Measurements from ENCODE around the gene MPND. TPM values are rescaled to one million over a fixed set of nuclear protein-coding genes. Genes with fewer than 3 reads are reported as not detected.
"Not testable (repeated sequence)": the region's sequence is repeated elsewhere in the genome, so short reads cannot be mapped to it uniquely, and the experiment has no call there.

MPND gene
- total RNA-seq, 1 experiment from 2014 or later = 24.3 TPM

- H3K79me2 ChIP-seq (ENCODE audit: insufficient read depth, low read length); BruUV-seq (replicated peaks); DNase-seq (ENCODE audit: low read depth, low spot score); H3K36me3 ChIP-seq (ENCODE audit: control insufficient read depth in 1 of 2, insufficient read depth in 2 of 2, low read length in 2 of 2); H3K27me3 ChIP-seq (ENCODE audit: insufficient read depth, low read length); H3K9me2 ChIP-seq (ENCODE audit: insufficient read depth); H3K4me3 ChIP-seq (replicated peaks in 1 of 2; ENCODE audit: low read depth in 1 of 2, low read length in 2 of 2); CTCF ChIA-PET; H3K9ac ChIP-seq (ENCODE audit: low read length); H3K4me1 ChIP-seq (ENCODE audit: control insufficient read depth in 1 of 2, insufficient read depth in 2 of 2, low read length in 2 of 2); H3K27ac ChIP-seq (ENCODE audit: low read depth, low read length); H3K9me3 ChIP-seq (ENCODE audit: control insufficient read depth in 1 of 2, insufficient read depth in 1 of 2, low read depth in 1 of 2, low read length in 2 of 2); ATAC-seq; H4K20me1 ChIP-seq (ENCODE audit: insufficient read depth); intact Hi-C loops (cut with micrococcal nuclease); H2AFZ ChIP-seq (ENCODE audit: low read depth, low read length, poor library complexity, severe bottlenecking); H3K4me2 ChIP-seq (ENCODE audit: low read length): not testable (repeated sequence)
- RAD21 ChIA-PET (ENCODE audit: low non-redundant PET in 1 of 2, low total read pairs in 2 of 2, uncharacterized antibody in 2 of 2, unreplicated experiment in 2 of 2) = interaction anchor here in 1 of 2 experiments (0.7 kb wide), 1 partner anchor 83 kb away, joined by 3 read pairs; no protein-coding TSS in a partner anchor
- POLR2A ChIA-PET = interaction anchor here (1.7 kb wide), 1 partner anchor 10 kb away, joined by 3 read pairs; no protein-coding TSS in a partner anchor
Measured at GRCh38 chr19:4349225-4349624, 5.9 kb downstream of the MPND start.

- no peaks in the 10 kb centered on the region for H3K27me3 ChIP-seq (ENCODE audit: insufficient read depth, low read length)
- ChIA-PET CTCF (no interaction called here), RAD21 (ENCODE audit: low non-redundant PET in 1 of 2, low total read pairs in 2 of 2, uncharacterized antibody in 2 of 2, unreplicated experiment in 2 of 2) (no interaction called here), POLR2A (no interaction called here)
- no peaks in the 10 kb centered on the region for H4K20me1 ChIP-seq (ENCODE audit: insufficient read depth)
- no peak overlapping the region for H2AFZ ChIP-seq (ENCODE audit: low read depth, low read length, poor library complexity, severe bottlenecking)
- H3K4me2 ChIP-seq (ENCODE audit: low read length) = no peak overlapping the region
- H3K36me3 ChIP-seq (ENCODE audit: control insufficient read depth in 1 of 2, insufficient read depth in 2 of 2, low read length in 2 of 2) = peaks cover 3 to 9% of the 10 kb centered on the region in 2 experiments; a peak in 3 of 4 replicates
- no peak overlapping the region for H3K9ac ChIP-seq (ENCODE audit: low read length)
- DNase-seq (ENCODE audit: low read depth, low spot score) (no peak), ATAC-seq (no peak)
- H3K79me2 ChIP-seq (ENCODE audit: insufficient read depth, low read length) = no peaks in the 10 kb centered on the region
- no peak overlapping the region for H3K4me3 ChIP-seq (replicated peaks in 1 of 2; ENCODE audit: low read depth in 1 of 2, low read length in 2 of 2)
- H3K27ac ChIP-seq (ENCODE audit: low read depth, low read length) = no peak overlapping the region
- H3K4me1 ChIP-seq (ENCODE audit: control insufficient read depth in 1 of 2, insufficient read depth in 2 of 2, low read length in 2 of 2) = no peaks in the 10 kb centered on the region
- H3K9me2 ChIP-seq (ENCODE audit: insufficient read depth) = no peaks in the 10 kb centered on the region
- BruUV-seq (replicated peaks) = no TSS peak
- no peaks in the 10 kb centered on the region for H3K9me3 ChIP-seq (ENCODE audit: control insufficient read depth in 1 of 2, insufficient read depth in 1 of 2, low read depth in 1 of 2, low read length in 2 of 2)
- intact Hi-C loops (cut with micrococcal nuclease) = no loop called here
- no peak for TF ChIP-seq JUND (IDR thresholded peaks at IDR 0.05)
- no peak for TF ChIP-seq ZFX (IDR thresholded peaks at IDR 0.05)
- TF ChIP-seq ELF1 (IDR thresholded peaks at IDR 0.05; ENCODE audit: borderline replicate concordance, low read depth) = no peak
- no peak for TF ChIP-seq MAX (IDR thresholded peaks at IDR 0.05)
- no peak for TF ChIP-seq FOSL1 (IDR thresholded peaks at IDR 0.05; ENCODE audit: low read depth)
- no peak for TF ChIP-seq REST (IDR thresholded peaks at IDR 0.05; ENCODE audit: low read depth)
- no peak for TF ChIP-seq ATF3 (IDR thresholded peaks at IDR 0.05)
- TF ChIP-seq POLR2AphosphoS5 (IDR thresholded peaks at IDR 0.05; ENCODE audit: low read depth, low read length) = no peak
- no peak for TF ChIP-seq CBX3 (IDR thresholded peaks at IDR 0.05; ENCODE audit: low read depth)
- TF ChIP-seq CTCF (IDR thresholded peaks at IDR 0.05 in 2 of 3, conservative IDR thresholded peaks at IDR 0.05 in 1 of 3; ENCODE audit: borderline replicate concordance in 1 of 3, insufficient read depth in 1 of 3, low read depth in 2 of 3, low read length in 2 of 3) = no peak
- no peak for TF ChIP-seq ZNF274 (IDR thresholded peaks at IDR 0.05; ENCODE audit: low read depth, low read length)
- no peak for TF ChIP-seq EZH2phosphoT487 (IDR thresholded peaks at IDR 0.05; ENCODE audit: borderline replicate concordance)
- TF ChIP-seq SP1 (IDR thresholded peaks at IDR 0.05; ENCODE audit: low read depth) = no peak
- no peak for TF ChIP-seq TCF7L2 (IDR thresholded peaks at IDR 0.05; ENCODE audit: borderline replicate concordance, extremely low read depth, insufficient read depth, insufficient read length)
- no peak for TF ChIP-seq POLR2A (IDR thresholded peaks at IDR 0.05; ENCODE audit: borderline replicate concordance, extremely low read depth, insufficient read depth, insufficient read length)
- no peak for TF ChIP-seq RAD21 (IDR thresholded peaks at IDR 0.05; ENCODE audit: low read depth)
- no peak for TF ChIP-seq SIN3A (IDR thresholded peaks at IDR 0.05; ENCODE audit: low read depth)
- no peak for TF ChIP-seq EGR1 (IDR thresholded peaks at IDR 0.05; ENCODE audit: low read depth)
Measured at GRCh38 chr19:4350111-4350510, 6.7 kb downstream of the MPND start.
